ENCODE results near the gene INPP5K. TPM values are rescaled to one million over a fixed set of nuclear protein-coding genes. Genes with fewer than 3 reads are reported as not detected.

The INPP5K gene
- total RNA-seq, 2 donors from 2014 or later, result 78.7 to 95.3 TPM

GRCh38 chr17:1488826-1489270, 27.6 kb downstream of the INPP5K start:
- H3K9me3 ChIP-seq, result no peaks in the 10 kb centered on the region
- ATAC-seq (ENCODE audit: insufficient number of reproducible peaks, low FRiP score, low read depth) (no peak), DNase-seq (ENCODE audit: low spot score) (no peak)
- H3K36me3 ChIP-seq, result no peaks in the 10 kb centered on the region
- no peaks in the 10 kb centered on the region for H3K27me3 ChIP-seq (replicated peaks; ENCODE audit: insufficient read depth)
- H3K4me1 ChIP-seq (ENCODE audit: control insufficient read depth in 1 of 2, low read depth in 2 of 2), result peaks cover 44 to 71% of the 10 kb centered on the region in 2 donors
- peak overlapping the region; percentile 92 to 95 for H3K27ac ChIP-seq
- peak overlapping the region; percentile 90 for H3K4me3 ChIP-seq
- TF ChIP-seq CTCF (IDR thresholded peaks at IDR 0.05), result no peak

GRCh38 chr17:1487939-1488825, 28.2 kb downstream of the INPP5K start:
- Histone ChIP-seq H3K4me1 (ENCODE audit: control insufficient read depth in 1 of 2, low read depth in 2 of 2) (peaks cover 39 to 71% of the 10 kb centered on the region in 2 donors), H3K27ac (peak overlapping the region; percentile 92 to 95), H3K36me3 (peaks cover 5% of the 10 kb centered on the region), H3K4me3 (peak overlapping the region; percentile 90), H3K27me3 (replicated peaks; ENCODE audit: insufficient read depth) (no peaks in the 10 kb centered on the region), H3K9me3 (no peaks in the 10 kb centered on the region)
- TF ChIP-seq CTCF (IDR thresholded peaks at IDR 0.05), result peak; percentile 34
- ATAC-seq (ENCODE audit: insufficient number of reproducible peaks, low FRiP score, low read depth), result peak; percentile 28
- no peak for DNase-seq (ENCODE audit: low spot score)

GRCh38 chr17:1486802-1487695, 29.4 kb downstream of the INPP5K start:
- Histone ChIP-seq H3K4me3 (peak overlapping the region; percentile 90), H3K27ac (peak overlapping the region; percentile 92 to 95), H3K4me1 (ENCODE audit: control insufficient read depth in 1 of 2, low read depth in 2 of 2) (peaks cover 28 to 66% of the 10 kb centered on the region in 2 donors), H3K9me3 (no peaks in the 10 kb centered on the region), H3K36me3 (peaks cover 13% of the 10 kb centered on the region), H3K27me3 (replicated peaks; ENCODE audit: insufficient read depth) (no peaks in the 10 kb centered on the region)
- DNase-seq (ENCODE audit: low spot score), result peak; percentile 62
- no peak for TF ChIP-seq CTCF (IDR thresholded peaks at IDR 0.05)
- ATAC-seq (ENCODE audit: insufficient number of reproducible peaks, low FRiP score, low read depth), result peak; percentile 16

- ATAC-seq (ENCODE audit: insufficient number of reproducible peaks, low FRiP score, low read depth) (peak; percentile 15), DNase-seq (ENCODE audit: low spot score) (no peak)
- H3K4me1 ChIP-seq (ENCODE audit: control insufficient read depth in 1 of 2, low read depth in 2 of 2), result peaks cover 24 to 72% of the 10 kb centered on the region in 2 donors
- H3K27ac ChIP-seq, result peak overlapping the region; percentile 92 to 95
- peak overlapping the region; percentile 90 for H3K4me3 ChIP-seq
- no peaks in the 10 kb centered on the region for H3K27me3 ChIP-seq (replicated peaks; ENCODE audit: insufficient read depth)
- H3K9me3 ChIP-seq, result no peaks in the 10 kb centered on the region
- no peak for TF ChIP-seq CTCF (IDR thresholded peaks at IDR 0.05)
- H3K36me3 ChIP-seq, result peaks cover 17% of the 10 kb centered on the region
Observed at GRCh38 chr17:1485423-1486376, 30.7 kb downstream of the INPP5K start.
